Measurements from ENCODE around the gene ETS1.

ETS1 gene

GRCh38 chr11:128587415-128587814 is at the start of gene ETS1:
TSS of gene ETS1 (minus strand) at chr11:128587558. CDS start at chr11:128573130, 14,428 bp downstream.
- no peak for DNase-seq

- no peak for DNase-seq
These were observed 47.0 kb upstream of the ETS1 start for GRCh38 chr11:128634395-128634794.

- DNase-seq = no peak
These were observed 46.1 kb upstream of the ETS1 start for GRCh38 chr11:128633384-128633965.

GRCh38 chr11:128632141-128632791 is 44.9 kb upstream of the ETS1 start:
- DNase-seq = no peak

GRCh38 chr11:128630367-128631230 is 43.2 kb upstream of the ETS1 start:
- DNase-seq = peak; percentile 86

- no peak for DNase-seq
These were observed 42.3 kb upstream of the ETS1 start for GRCh38 chr11:128629516-128630106.

- no peak for DNase-seq
These were observed 41.3 kb upstream of the ETS1 start for GRCh38 chr11:128628686-128629085.

- no peak for DNase-seq
These were observed 40.9 kb upstream of the ETS1 start for GRCh38 chr11:128628325-128628673.

- no peak for DNase-seq
These were observed 40.4 kb upstream of the ETS1 start for GRCh38 chr11:128627666-128628324.

GRCh38 chr11:128626913-128627665 is 39.7 kb upstream of the ETS1 start:
- no peak for DNase-seq

GRCh38 chr11:128625746-128626145 is 38.4 kb upstream of the ETS1 start:
- no peak for DNase-seq

- no peak for DNase-seq
These were observed 38.0 kb upstream of the ETS1 start for GRCh38 chr11:128625326-128625725.

GRCh38 chr11:128624269-128625175 is 37.2 kb upstream of the ETS1 start:
- no peak for DNase-seq

GRCh38 chr11:128623091-128623490 is 35.7 kb upstream of the ETS1 start:
- DNase-seq = no peak

GRCh38 chr11:128621601-128622501 is 34.5 kb upstream of the ETS1 start:
- no peak for DNase-seq

- no peak for DNase-seq
These were observed 33.1 kb upstream of the ETS1 start for GRCh38 chr11:128620309-128621100.

- DNase-seq = no peak
These were observed 32.4 kb upstream of the ETS1 start for GRCh38 chr11:128619540-128620308.

- DNase-seq = no peak
These were observed 31.6 kb upstream of the ETS1 start for GRCh38 chr11:128619007-128619406.
